HUES6 (cell line): ENCODE data around the gene MAGI1.

Experiments
- H3K27ac ChIP-seq: 2 replicates; pipeline ENCODE4 v1.7.0; 2013; ENCODE audit warnings: low read depth, mild to moderate bottlenecking, low read length, inconsistent platforms
- H3K27me3 ChIP-seq: 2 replicates; pipeline ENCODE4 v1.6.1; 2013; ENCODE audit warnings: low read length; ENCODE audit not compliant: control insufficient read depth, insufficient read depth
- H3K36me3 ChIP-seq: 2 replicates; pipeline ENCODE4 v1.6.1; 2013; ENCODE audit warnings: low read length; ENCODE audit not compliant: control insufficient read depth, insufficient read depth
- H3K4me1 ChIP-seq: 2 replicates; pipeline ENCODE4 v1.6.1; 2013; ENCODE audit warnings: low read length; ENCODE audit not compliant: control insufficient read depth, insufficient read depth
- H3K4me3 ChIP-seq: 2 replicates; pipeline ENCODE4 v1.5.1; 2013; ENCODE audit warnings: low read depth, low read length
- H3K9ac ChIP-seq: one replicate; pipeline ENCODE4 v1.6.1; 2013; ENCODE audit warnings: mild to moderate bottlenecking, low read length
- H3K9me3 ChIP-seq: 2 replicates; pipeline ENCODE4 v1.6.1; 2013; ENCODE audit warnings: low read depth, low read length; ENCODE audit not compliant: control insufficient read depth, insufficient read depth

MAGI1 gene

DNA sequence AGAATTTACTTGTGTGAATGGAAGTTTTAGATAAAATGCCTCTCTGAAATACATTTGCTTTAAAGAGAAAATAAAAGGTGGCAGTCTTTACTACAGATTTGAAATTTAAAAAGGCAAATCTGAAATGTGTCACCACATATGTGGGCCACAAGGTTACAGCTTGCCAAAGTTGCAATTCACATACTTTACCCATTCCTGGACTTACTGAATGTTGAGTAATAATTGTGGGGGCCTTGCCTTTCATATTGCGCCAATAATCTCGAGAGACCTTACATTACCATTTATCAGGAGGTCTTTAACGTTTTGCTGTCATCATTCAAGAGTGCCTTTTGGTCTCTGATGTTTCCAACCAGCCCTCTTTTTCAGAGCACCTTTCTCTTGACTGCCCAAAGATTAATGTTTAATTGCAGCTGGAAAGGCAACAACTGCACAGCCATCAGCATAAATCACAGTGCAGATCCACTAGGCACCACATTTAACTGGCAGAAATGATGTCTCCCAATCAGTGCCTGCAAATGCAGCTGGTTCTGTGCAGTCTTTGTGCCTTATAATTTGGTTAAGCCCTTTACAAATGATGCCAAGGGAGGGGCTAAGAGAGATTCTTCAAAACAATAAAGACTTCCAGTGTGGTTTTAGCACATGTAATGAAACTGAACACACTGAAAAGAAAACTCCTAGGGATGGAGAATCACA is 206.8 kb downstream of the MAGI1 start:
- no peaks in the 10 kb centered on the region for H3K9me3 ChIP-seq
- peaks cover 46% of the 10 kb centered on the region for H3K4me1 ChIP-seq
- H3K27me3 ChIP-seq = no peaks in the 10 kb centered on the region
- no peak overlapping the region for H3K27ac ChIP-seq
- no peak overlapping the region for H3K4me3 ChIP-seq
- H3K36me3 ChIP-seq = no peaks in the 10 kb centered on the region
- H3K9ac ChIP-seq = no peak overlapping the region

GRCh38 chr3:65830948-65831732 is 207.6 kb downstream of the MAGI1 start:
- H3K36me3 ChIP-seq = no peaks in the 10 kb centered on the region
- no peak overlapping the region for H3K4me3 ChIP-seq
- H3K27ac ChIP-seq = no peak overlapping the region
- H3K27me3 ChIP-seq = no peaks in the 10 kb centered on the region
- no peak overlapping the region for H3K9ac ChIP-seq
- no peaks in the 10 kb centered on the region for H3K9me3 ChIP-seq
- peaks cover 46% of the 10 kb centered on the region for H3K4me1 ChIP-seq

DNA sequence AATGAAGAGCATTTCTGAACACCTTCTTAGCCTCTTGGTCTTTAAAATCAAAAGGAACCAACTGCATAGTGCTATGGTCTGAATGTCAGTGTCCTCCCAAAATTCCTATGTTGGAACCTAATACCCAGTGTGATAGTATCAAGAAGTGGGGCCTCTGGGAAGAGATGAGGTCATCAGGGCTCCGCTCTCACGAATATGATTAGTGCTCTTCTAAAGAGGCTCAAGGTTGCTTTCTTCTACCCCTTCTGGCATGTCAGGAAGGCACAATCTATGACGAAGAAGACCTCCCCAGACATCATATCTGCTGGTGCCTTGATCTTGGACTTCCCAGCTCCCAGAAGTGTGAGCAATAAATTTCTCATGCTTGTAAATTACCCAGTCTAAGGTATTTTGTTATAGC is 209.5 kb downstream of the MAGI1 start:
- Histone ChIP-seq H3K4me1 (peaks cover 36% of the 10 kb centered on the region), H3K9ac (no peak overlapping the region), H3K4me3 (no peak overlapping the region), H3K36me3 (no peaks in the 10 kb centered on the region), H3K27ac (no peak overlapping the region), H3K9me3 (no peaks in the 10 kb centered on the region), H3K27me3 (no peaks in the 10 kb centered on the region)

GRCh38 chr3:65828706-65829105 is 210.0 kb downstream of the MAGI1 start:
- H3K9ac ChIP-seq = no peak overlapping the region
- H3K9me3 ChIP-seq = no peaks in the 10 kb centered on the region
- H3K27me3 ChIP-seq = no peaks in the 10 kb centered on the region
- H3K4me3 ChIP-seq = no peak overlapping the region
- H3K27ac ChIP-seq = no peak overlapping the region
- peaks cover 31% of the 10 kb centered on the region for H3K4me1 ChIP-seq
- no peaks in the 10 kb centered on the region for H3K36me3 ChIP-seq

- Histone ChIP-seq H3K4me1 (peaks cover 24% of the 10 kb centered on the region), H3K36me3 (no peaks in the 10 kb centered on the region), H3K4me3 (no peak overlapping the region), H3K27ac (no peak overlapping the region), H3K9ac (no peak overlapping the region), H3K9me3 (0 out of 2 replicates have a peak, but pooled peaks cover 3% of the 10 kb centered on the region), H3K27me3 (no peaks in the 10 kb centered on the region)
These were observed 211.6 kb downstream of the MAGI1 start for GRCh38 chr3:65827076-65827475.

DNA sequence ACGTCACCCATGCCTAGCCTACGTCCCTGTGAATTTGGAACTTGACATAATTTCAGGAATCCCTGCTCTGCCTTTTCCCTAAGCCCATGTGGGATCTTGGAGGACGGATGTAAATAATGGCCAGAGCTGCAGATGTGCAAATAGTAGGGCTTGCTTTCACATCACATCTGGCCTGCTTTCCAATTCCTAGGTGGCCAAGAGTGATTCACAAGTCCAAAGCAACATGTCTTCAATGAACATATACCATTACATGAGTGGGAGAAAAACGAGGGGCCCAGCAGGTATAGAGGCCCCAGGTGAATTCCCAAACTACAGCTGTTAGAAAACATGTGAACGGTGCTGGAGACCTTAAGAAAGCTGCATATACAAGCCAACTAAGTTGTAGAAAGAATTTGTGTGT is 214.6 kb downstream of the MAGI1 start:
- Histone ChIP-seq H3K9ac (no peak overlapping the region), H3K9me3 (0 out of 2 replicates have a peak, but pooled peaks cover 3% of the 10 kb centered on the region), H3K27ac (no peak overlapping the region), H3K4me1 (peaks cover 11% of the 10 kb centered on the region), H3K36me3 (no peaks in the 10 kb centered on the region), H3K27me3 (peaks cover 4% of the 10 kb centered on the region; the same call in 1 of the 2 replicates), H3K4me3 (no peak overlapping the region)

- Histone ChIP-seq H3K4me1 (peaks cover 14% of the 10 kb centered on the region), H3K27ac (no peak overlapping the region), H3K4me3 (no peak overlapping the region), H3K27me3 (peaks cover 4% of the 10 kb centered on the region; the same call in 1 of the 2 replicates), H3K9ac (no peak overlapping the region), H3K9me3 (0 out of 2 replicates have a peak, but pooled peaks cover 3% of the 10 kb centered on the region), H3K36me3 (no peaks in the 10 kb centered on the region)
These were observed 218.1 kb downstream of the MAGI1 start for GRCh38 chr3:65820600-65820999.

GRCh38 chr3:65819896-65820295 is 218.8 kb downstream of the MAGI1 start:
- Histone ChIP-seq H3K4me1 (peaks cover 19% of the 10 kb centered on the region), H3K4me3 (no peak overlapping the region), H3K27ac (no peak overlapping the region), H3K27me3 (peaks cover 4% of the 10 kb centered on the region; the same call in 1 of the 2 replicates), H3K9me3 (0 out of 2 replicates have a peak, but pooled peaks cover 3% of the 10 kb centered on the region), H3K9ac (no peak overlapping the region), H3K36me3 (no peaks in the 10 kb centered on the region)

DNA sequence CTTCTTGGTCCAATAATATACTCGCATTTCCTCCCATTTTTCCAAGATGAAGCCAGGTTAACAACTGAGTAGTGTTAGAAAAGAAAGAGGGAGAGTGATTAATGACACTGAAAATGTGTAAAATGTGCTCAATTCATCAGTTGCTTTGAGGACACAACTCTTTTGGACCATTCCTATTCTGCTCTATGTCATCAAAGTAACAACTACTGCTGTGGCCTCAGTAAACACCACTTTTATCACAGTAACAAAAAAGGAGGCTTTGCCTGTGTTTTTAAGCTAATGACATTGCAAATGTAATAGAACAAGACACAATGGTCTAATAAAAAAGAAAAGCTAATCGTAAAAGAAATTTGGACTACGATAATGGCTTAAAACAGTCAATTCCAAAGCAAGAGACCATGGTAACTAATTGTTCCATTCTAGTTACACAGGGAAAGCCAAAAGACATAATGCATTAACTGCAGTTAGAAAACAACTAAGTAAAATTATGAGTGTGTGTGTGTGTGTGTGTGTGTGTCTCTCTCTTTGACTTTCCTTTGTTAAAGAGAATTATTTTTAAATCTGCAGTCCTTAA is 221.1 kb downstream of the MAGI1 start:
- Histone ChIP-seq H3K4me3 (no peak overlapping the region), H3K27me3 (peaks cover 4% of the 10 kb centered on the region; the same call in 1 of the 2 replicates)

GRCh38 chr3:65816208-65816607 is 222.5 kb downstream of the MAGI1 start:
- H3K9ac ChIP-seq = no peak overlapping the region
- no peaks in the 10 kb centered on the region for H3K36me3 ChIP-seq
- H3K4me1 ChIP-seq = peaks cover 30% of the 10 kb centered on the region
- no peak overlapping the region for H3K27ac ChIP-seq
- H3K9me3 ChIP-seq = no peaks in the 10 kb centered on the region
- no peaks in the 10 kb centered on the region; the same call in 1 of the 2 replicates for H3K27me3 ChIP-seq
- no peak overlapping the region for H3K4me3 ChIP-seq

More for the DNA sequence above, 221.1 kb downstream of the MAGI1 start:
- H3K9ac ChIP-seq = no peak overlapping the region
- H3K36me3 ChIP-seq = no peaks in the 10 kb centered on the region
- H3K4me1 ChIP-seq = peaks cover 20% of the 10 kb centered on the region
- H3K27ac ChIP-seq = no peak overlapping the region
- 0 out of 2 replicates have a peak, but pooled peaks cover 2% of the 10 kb centered on the region for H3K9me3 ChIP-seq
